ENCODE data around the gene DYNC2I2.
"Not testable (repeated sequence)": the region's sequence is repeated elsewhere in the genome, so short reads cannot be mapped to it uniquely, and the experiment has no call there.

The DYNC2I2 gene

DNA sequence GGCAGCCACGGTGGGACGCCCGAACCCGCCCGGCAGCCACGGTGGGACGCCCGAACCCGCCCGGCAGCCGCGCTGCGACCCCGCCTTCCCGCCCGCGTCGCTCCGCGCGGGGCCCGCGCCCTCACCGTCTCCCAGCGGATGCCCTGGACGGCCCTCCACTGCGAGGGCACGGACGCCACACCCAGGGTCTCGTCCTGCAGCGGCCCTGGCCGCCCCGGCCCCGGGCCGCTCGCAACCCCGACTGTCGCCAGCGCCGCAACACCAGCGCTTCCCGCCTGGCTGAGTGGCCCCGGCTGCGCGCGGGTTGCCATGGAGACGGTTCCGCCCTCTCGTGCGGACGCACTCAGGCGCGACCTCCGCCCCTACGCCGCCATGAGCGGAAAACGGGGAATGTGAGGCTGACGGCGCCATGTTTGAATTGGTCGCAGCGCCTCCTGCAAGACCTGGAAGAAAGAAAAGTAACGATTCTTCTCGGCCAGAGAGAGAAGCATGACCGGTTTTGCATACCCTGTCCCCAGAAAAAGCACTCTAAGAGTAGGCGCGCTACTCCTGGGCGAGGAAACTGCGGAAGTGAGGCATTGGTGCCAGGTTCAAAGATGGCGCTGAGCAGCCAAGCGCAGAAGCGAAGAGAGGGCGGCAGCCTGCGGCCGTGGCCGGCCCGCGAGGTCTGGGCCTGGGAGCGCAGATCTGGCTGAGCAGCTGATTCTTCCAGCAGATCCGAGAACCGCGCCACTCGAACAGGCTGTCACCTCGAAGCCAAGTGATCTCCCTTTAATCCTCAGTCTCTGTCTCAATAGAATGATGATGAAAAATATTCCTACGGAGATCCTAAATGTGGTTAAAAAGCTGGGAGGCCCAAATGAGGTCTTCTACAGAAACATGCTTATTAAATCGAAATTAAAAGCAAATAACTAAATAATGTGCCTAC is at the start of gene DYNC2I2:
Gene DYNC2I2 (minus strand): TSS at position 432 of the 928 bp plus-strand sequence. CDS start 121 bp downstream, at position 311.
- peak; percentile 93 for DNase-seq

- peak; percentile 31 for DNase-seq
Observed at GRCh38 chr9:128706045-128706444, 49.4 kb upstream of the DYNC2I2 start.

DNA sequence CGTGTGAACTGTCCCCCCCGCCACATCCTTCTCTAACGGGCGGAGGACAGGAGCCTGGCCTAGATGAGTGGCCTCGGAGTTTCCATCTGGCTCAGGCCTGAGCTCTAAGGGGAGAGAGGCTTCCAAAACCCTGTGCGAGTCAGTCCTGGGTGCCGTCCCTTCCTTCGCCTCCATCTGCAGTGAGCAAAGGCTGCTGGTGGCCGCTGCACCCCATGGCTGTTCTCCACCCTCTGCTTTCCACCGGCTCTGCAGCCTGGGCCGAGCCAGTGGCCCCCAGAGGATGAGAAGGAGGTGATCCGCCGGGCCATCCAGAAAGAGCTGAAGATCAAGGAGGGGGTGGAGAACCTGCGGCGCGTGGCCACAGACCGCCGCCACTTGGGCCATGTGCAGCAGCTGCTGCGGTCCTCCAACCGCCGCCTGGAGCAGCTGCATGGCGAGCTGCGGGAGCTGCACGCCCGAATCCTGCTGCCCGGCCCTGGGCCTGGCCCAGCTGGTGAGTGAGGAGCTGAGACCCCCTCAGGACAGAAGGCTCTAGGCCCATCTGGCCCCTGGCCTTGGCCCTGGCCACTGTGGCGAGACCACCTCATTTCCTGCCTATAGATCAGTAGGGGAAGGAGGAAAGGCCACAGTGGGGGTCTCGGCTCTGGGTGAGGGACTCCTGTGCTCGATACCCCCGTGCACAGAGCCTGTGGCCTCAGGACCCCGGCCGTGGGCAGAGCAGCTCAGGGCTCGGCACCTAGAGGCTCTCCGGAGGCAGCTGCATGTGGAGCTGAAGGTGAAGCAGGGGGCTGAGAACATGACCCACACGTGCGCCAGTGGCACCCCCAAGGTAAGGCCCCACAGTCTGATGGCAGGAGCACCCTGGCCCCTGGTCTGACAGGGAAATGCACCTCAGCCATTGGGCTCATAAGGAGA is 48.7 kb upstream of the DYNC2I2 start:
- no peak for DNase-seq

- DNase-seq, result no peak
Observed at GRCh38 chr9:128704356-128704670, 47.7 kb upstream of the DYNC2I2 start.

DNA sequence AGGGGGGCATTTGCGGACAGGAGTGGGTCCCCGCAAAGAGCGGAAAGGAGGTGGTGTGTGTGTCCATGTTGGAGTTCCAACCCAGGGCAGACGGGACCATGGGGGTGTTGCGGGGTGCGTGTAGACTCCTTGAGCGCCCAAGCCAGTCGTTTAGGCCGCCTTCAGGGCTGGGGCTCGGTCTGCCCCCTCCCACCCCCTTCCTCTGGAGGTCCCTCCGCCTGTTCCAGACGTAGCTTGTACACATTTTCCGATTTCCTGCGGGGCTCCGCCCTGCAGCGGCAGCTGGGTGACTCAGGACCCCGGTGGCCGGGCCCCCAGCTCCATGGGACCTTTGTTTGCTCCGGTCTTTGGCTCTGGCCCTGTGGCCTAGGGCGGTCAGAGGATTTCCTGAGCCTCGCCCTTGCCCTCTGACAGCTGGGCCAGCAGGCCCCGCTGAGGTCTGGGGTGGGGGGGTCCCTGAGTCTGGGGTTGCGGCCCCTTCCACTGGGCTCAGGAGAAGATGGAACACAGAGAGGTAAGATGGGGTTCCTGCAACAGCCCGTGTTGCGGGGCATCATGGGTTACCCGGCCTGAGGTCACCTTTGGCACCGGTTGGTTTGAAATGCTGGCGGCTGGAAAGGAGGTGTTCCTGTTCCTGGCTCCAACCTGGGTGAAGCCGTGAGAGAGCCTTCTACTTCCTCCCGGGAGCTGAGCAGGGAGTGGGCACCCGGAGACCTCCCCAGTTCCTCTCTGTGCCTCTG is 47.1 kb upstream of the DYNC2I2 start:
- no peak for DNase-seq

- DNase-seq, result peak; percentile 66
Observed at GRCh38 chr9:128702949-128703615, 46.4 kb upstream of the DYNC2I2 start.

GRCh38 chr9:128702445-128702948 is 45.9 kb upstream of the DYNC2I2 start, which contains the start of gene PKN3:
PKN3 (plus strand) TSS chr9:128702503; CDS start chr9:128702916, 413 bp downstream.
- DNase-seq, result peak; percentile 93

GRCh38 chr9:128701227-128701854 is 44.7 kb upstream of the DYNC2I2 start:
- DNase-seq, result no peak

DNA sequence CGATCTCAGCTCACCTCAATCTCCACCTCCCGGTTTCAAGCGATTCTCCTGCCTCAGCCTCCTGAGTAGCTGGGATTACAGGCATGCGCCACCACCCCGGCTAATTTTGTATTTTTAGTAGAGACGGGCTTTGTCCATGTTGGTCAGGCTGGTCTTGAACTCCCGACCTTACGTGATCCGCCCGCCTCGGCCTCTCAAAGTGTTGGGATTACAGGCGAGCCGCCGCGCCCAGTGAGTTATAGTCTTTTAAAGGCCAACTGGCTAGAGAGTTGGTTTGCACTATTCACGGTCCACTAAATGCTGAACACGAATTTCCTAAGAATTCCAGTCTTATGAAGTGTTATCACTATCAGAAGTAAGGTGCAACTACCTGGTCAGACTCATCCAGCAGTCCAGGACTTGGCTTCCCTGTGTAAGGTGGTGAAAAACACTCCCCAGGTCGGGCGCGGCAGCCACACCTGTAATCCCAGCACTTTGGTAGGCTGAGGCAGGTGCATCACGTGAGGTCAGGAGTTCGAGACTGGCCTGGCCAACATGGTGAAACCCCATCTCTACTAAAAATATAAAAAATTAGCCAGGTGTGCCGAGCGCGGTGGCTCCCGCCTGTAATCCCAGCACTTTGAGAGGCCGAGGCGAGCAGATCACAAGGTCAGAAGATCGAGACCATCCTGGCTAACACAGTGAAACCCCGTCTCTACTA is 42.6 kb upstream of the DYNC2I2 start:
- not testable (repeated sequence) for DNase-seq

DNA sequence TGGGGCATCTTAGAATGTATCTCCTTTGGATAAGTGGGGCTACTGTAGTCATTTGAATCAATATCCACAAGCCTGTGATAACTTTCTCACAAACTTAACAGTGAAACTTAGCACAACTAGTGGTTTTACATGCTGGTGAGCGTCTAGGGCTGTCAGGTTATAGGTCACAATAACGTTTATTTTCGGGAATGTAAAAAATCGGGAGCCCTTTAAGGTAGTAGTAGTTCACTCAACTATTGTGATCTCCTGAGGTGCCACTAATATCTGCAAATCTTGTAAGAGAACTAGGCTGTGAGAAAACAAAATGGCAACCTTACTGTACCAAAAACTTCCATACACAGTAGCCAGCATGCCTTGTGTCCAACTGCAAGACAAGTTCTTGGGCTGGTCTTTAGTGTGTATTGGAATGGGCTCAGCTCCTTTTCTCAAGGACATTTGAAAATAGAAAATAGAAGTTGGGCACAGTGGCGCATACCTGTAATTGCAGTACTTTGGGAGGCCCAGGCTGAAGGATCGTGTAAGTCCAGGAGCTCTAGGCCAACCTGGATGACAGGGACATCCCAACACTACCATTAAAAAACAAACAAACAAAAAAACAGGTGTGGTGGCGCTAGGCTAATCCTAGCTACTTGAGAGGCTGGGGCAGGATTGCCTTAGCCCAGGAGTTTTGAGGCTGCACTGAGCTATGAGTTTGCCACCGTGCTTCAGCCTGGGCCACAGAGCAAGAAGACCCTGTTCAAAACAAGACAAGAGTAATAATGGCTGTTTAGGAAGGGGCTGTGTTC is 40.5 kb upstream of the DYNC2I2 start:
- peak; percentile 45 for DNase-seq

GRCh38 chr9:128694344-128694743 is 37.7 kb upstream of the DYNC2I2 start:
- DNase-seq, result no peak

- DNase-seq, result not testable (repeated sequence)
Observed at GRCh38 chr9:128693738-128694137, 37.1 kb upstream of the DYNC2I2 start.

DNA sequence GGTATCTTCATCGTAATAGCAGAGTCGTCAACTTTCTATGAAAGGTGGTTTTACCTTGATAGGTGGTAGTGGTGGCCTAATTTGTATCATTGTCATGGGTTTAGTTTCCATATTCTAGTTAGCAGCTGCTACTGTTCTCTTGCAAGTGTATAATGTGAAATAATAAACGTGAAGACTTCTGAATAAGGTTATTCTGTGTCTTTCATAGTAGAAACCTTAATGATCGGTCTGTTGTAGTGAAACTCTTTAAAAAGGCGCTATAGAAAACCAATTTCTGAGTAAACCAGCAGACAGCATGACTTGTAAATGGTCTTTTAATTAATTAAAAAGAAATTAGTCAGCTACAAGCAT is 34.0 kb upstream of the DYNC2I2 start:
- no peak for DNase-seq

DNA sequence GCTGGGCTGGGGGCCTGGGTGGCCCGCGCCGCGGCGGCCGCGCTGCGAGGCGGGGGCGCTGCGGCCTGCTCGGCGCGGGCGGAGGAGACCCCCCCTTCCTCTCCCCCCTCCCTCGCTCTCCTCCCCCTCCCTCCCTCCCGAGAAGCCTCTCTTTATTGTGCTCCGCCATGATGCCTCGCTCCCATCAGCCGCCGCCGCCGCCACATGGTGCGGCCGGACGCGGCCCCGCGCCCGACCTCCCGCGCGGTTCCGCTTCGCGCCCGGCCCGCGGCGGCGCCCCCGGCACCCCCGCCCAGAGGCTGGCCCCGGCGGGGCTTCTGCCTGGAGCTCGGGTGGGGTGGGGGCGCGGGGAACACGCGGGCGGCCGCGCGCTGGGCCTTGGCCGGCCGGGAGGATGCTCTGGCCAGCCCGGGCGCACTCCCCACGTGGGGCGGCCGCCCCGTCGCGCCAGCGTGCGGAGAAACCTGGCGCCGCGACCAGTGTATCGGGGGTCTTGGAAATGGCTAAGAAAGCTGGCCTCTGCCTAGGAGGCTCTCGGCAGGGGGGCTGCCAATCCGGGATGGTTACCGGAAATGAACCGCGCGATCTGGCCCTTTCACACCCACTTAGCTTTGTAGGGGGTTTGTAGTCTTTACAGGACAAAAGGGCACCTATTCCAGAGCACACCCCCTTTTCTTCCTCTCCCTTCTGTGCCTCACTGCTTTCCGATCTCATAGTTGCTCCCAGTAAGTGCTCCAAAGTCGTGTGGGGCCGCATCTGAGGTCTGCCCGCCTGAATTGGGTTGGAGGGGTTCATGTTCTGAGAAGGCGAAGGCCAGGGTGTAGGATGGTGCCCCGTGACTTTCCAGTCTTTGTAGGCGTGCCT is 33.4 kb upstream of the DYNC2I2 start:
- DNase-seq, result peak; percentile 60

- DNase-seq, result peak; percentile 66
Observed at GRCh38 chr9:128689293-128689774, 32.7 kb upstream of the DYNC2I2 start.

GRCh38 chr9:128688501-128689292 is 32.0 kb upstream of the DYNC2I2 start, which contains the start of gene SET:
SET (plus strand) TSS chr9:128689222; CDS start chr9:128689583, 361 bp downstream.
- DNase-seq, result peak; percentile 96

- no peak for DNase-seq
Observed at GRCh38 chr9:128687453-128687852, 30.8 kb upstream of the DYNC2I2 start.
